RWPE2 (cell line): Measurements from ENCODE around the gene NACC1.

Experiments used
- ATAC-seq: fragments of 200-7000 bp; cut with Tn5 transposase; 3 replicates; pipeline ENCODE4 v1.9.1; 2021; ENCODE audit warnings: low read depth
- DNase-seq: peaks from one replicate; pipeline ENCODE4 v3.0.0-alpha.2; 2020; ENCODE audit warnings: low spot score
- H3K27ac ChIP-seq: fragments of 450-650 bp; 2 replicates; pipeline ENCODE4 v1.5.1; 2017; ENCODE audit warnings: mild to moderate bottlenecking; ENCODE audit not compliant: poor library complexity, severe bottlenecking
- H3K27me3 ChIP-seq: fragments of 250-450 bp; sonication (Bioruptor Pico); 2 replicates; pipeline ENCODE4 v1.5.1; 2021; ENCODE audit warnings: mild to moderate bottlenecking, moderate library complexity; ENCODE audit not compliant: insufficient read depth, poor library complexity, severe bottlenecking
- H3K36me3 ChIP-seq: fragments of 250-450 bp; sonication (Bioruptor Pico); 2 replicates; pipeline ENCODE4 v1.5.1; 2020; ENCODE audit warnings: low read depth, mild to moderate bottlenecking, moderate library complexity
- H3K4me1 ChIP-seq: fragments of 250-450 bp; sonication (Bioruptor Pico); 2 replicates; pipeline ENCODE4 v1.5.1; 2021; ENCODE audit warnings: mild to moderate bottlenecking, moderate library complexity; ENCODE audit not compliant: insufficient read depth, poor library complexity, severe bottlenecking
- H3K4me3 ChIP-seq: fragments of 250-450 bp; sonication (Bioruptor Pico); 2 replicates; pipeline ENCODE4 v1.5.1; 2021; ENCODE audit warnings: mild to moderate bottlenecking, moderate library complexity; ENCODE audit not compliant: severe bottlenecking
- H3K9me3 ChIP-seq: fragments of 250-450 bp; sonication (Bioruptor Pico); 2 replicates; pipeline ENCODE4 v1.5.1; 2021; ENCODE audit warnings: mild to moderate bottlenecking, moderate library complexity; ENCODE audit not compliant: severe bottlenecking
- TF ChIP-seq, protein P1 (sequence below): fragments of 450-650 bp; IDR thresholded peaks from one replicate; pipeline ENCODE4 v1.5.1; 2017; ENCODE audit warnings: mild to moderate bottlenecking, moderate library complexity; ENCODE audit not compliant: poor library complexity, severe bottlenecking

Gene NACC1

DNA sequence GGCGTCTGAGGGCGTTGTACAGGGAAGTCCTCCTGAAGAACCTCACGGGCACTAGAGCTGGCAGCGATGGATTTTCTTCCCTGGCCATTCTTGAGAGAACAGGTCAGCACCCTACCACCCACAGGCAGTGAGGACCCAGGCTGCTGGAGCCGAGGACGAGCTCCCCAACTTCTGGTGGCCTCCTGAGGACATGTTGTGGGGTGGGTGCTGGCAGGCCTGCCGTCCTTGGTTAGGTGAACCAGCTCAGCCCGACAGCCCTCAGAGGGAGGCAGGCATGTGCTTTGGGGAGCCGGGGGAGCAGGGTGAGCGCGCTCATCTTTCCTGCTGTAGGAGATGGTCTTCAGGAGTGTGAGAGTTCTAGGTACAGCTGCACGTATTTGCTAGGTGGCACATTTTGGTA is 30.8 kb upstream of the NACC1 start:
- Histone ChIP-seq H3K4me1 (no peaks in the 10 kb centered on the region), H3K27me3 (no peaks in the 10 kb centered on the region), H3K4me3 (no peak overlapping the region), H3K9me3 (no peaks in the 10 kb centered on the region), H3K36me3 (peaks cover 3% of the 10 kb centered on the region; the same call in 1 of the 2 replicates), H3K27ac (no peak overlapping the region)
- TF ChIP-seq, protein P1, sequence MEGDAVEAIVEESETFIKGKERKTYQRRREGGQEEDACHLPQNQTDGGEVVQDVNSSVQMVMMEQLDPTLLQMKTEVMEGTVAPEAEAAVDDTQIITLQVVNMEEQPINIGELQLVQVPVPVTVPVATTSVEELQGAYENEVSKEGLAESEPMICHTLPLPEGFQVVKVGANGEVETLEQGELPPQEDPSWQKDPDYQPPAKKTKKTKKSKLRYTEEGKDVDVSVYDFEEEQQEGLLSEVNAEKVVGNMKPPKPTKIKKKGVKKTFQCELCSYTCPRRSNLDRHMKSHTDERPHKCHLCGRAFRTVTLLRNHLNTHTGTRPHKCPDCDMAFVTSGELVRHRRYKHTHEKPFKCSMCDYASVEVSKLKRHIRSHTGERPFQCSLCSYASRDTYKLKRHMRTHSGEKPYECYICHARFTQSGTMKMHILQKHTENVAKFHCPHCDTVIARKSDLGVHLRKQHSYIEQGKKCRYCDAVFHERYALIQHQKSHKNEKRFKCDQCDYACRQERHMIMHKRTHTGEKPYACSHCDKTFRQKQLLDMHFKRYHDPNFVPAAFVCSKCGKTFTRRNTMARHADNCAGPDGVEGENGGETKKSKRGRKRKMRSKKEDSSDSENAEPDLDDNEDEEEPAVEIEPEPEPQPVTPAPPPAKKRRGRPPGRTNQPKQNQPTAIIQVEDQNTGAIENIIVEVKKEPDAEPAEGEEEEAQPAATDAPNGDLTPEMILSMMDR, result no peak
- DNase-seq (no peak), ATAC-seq (no peak)

DNA sequence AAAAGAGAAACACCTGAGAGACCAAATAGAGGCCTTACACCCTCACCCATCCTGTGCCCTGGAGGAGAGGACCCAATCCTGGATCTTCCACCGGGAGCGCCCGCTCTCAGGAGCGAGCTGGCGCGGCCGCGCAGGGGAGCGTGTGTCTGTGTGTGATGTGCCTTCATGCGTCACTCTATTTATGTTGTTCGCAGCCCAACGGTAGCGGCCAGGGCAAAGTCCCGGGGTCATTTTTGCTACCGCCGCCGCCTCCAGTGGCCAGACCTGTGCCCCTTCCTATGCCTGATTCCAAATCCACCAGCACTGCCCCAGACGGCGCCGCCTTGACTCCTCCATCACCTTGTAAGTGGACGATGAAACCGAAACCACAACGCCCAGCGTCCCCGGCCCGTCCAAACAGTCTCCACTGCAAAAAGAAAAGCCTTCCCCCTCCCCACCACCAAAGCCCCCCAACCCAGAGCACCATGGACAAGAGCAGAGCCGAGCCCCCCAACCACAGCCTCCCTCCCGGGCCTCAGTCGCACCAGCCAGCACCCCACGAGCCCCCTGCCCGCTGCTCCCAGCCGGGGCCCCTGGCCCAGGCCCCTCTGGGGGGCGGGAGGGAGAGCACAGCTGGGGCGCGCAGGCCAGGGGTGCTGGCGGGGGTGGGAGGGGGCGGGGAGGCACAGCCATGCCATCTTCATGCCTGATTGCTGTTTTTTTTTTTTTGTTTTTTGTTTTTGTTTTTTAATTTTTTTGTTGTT is 30.1 kb upstream of the NACC1 start:
- H3K27ac ChIP-seq, result no peak overlapping the region
- H3K9me3 ChIP-seq, result no peaks in the 10 kb centered on the region
- no peak overlapping the region for H3K4me3 ChIP-seq
- no peaks in the 10 kb centered on the region for H3K27me3 ChIP-seq
- no peaks in the 10 kb centered on the region for H3K4me1 ChIP-seq
- TF ChIP-seq, protein P1, result no peak
- H3K36me3 ChIP-seq, result no peaks in the 10 kb centered on the region
- no peak for DNase-seq
- ATAC-seq, result no peak

DNA sequence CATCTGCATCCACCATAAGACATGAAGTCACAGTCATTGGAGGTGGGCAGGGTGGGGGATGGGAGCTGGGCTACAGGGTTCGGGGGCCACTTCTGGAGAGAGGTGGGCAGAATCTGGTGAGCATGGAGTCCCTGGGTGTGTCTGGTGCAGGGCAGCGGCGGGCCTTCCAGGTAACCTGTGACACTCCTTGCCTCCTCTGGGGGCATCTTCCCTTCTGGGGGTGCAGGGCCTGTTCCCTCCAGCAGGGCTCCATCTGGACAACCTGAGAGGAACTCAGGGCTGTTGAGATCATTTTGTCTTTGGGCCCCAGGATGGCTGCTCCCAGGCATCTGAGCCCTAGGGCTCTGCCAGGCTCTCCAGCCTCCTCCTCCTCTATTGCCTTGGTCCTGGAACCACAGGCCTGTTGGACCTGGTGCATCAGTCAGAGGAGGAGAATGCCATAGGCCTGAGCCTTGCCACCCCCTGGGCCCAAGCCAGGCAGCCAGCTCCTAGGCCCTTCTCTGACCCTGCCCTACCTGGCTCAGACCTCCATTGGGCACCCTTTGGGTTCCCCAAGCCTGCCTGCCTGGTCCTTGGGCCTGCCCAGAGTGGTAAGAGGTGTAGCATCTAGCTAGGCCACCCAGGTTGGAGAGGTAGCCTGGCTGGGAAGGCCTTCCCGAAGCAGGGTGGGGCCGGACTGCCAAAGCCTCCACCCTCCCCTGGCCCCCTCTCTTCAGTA is 28.8 kb upstream of the NACC1 start:
- peak; percentile 60; the same call in 2 of the 3 replicates for ATAC-seq
- H3K27ac ChIP-seq, result no peak overlapping the region
- no peaks in the 10 kb centered on the region for H3K36me3 ChIP-seq
- no peak overlapping the region for H3K4me3 ChIP-seq
- DNase-seq, result peak; percentile 48
- H3K9me3 ChIP-seq, result no peaks in the 10 kb centered on the region
- H3K4me1 ChIP-seq, result no peaks in the 10 kb centered on the region
- no peaks in the 10 kb centered on the region for H3K27me3 ChIP-seq
- TF ChIP-seq, protein P1, result no peak

DNA sequence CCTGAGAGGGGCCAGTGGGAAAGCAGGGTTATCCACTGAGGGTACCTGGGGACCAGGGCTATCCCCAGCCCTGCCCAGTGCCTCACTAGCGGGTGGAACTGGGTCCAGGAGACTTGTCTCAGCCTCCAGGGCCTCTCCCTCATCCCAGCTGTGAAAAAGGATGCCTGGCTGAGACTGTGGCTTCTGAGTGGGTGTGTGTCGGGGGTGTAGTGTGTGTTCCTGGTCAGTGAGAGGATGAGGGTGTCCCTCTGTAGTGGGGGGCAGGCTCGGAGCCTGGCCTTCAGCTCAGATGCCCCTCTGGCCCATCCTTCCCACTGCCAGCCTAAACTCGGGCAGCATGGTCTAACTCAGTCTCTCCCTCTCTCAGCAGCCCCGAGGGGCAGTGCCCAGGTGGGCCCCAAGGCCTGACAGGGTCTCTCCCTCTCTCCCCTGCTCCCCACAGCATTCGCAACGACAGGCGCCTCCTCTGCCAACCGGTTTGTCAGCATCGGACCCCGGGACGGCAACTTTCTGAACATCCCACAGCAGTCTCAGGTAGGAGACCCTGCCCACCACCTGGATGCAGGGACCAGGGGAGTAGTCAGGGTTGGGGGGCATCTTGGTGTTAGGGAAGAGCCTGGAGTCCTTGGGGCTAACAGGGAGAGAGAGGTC is 28.1 kb upstream of the NACC1 start:
- Histone ChIP-seq H3K4me3 (no peak overlapping the region), H3K9me3 (no peaks in the 10 kb centered on the region), H3K36me3 (no peaks in the 10 kb centered on the region), H3K27ac (no peak overlapping the region), H3K27me3 (no peaks in the 10 kb centered on the region), H3K4me1 (no peaks in the 10 kb centered on the region)
- TF ChIP-seq, protein P1, result no peak
- no peak for ATAC-seq
- peak; percentile 52 for DNase-seq
